ENCODE data around the gene RHOBTB3.

- no peak for TF ChIP-seq CTCF (IDR thresholded peaks at IDR 0.05)
- TF ChIP-seq POLR2A (IDR thresholded peaks at IDR 0.05) = no peak
- TF ChIP-seq POLR2AphosphoS5 (IDR thresholded peaks at IDR 0.05) = no peak
Measured at GRCh38 chr5:95797301-95797700, 66.2 kb downstream of the RHOBTB3 start.

Data from breast epithelium (tissue), 3 donors.